PC-9 (cell line): ENCODE data around the gene RAB7B.

ENCODE experiments used
- CTCF ChIP-seq: fragments of 200-600 bp; sonication (generic); conservative IDR thresholded peaks from 2 replicates; pipeline ENCODE4 v1.6.1; 2017; ENCODE audit warnings: mixed run types, antibody characterized with exemption, mild to moderate bottlenecking, moderate library complexity
- EZH2 ChIP-seq: fragments of 200-600 bp; sonication (generic); IDR thresholded peaks from 2 replicates; pipeline ENCODE4 v1.8.0; 2017; ENCODE audit warnings: antibody characterized with exemption, low read depth

DNA sequence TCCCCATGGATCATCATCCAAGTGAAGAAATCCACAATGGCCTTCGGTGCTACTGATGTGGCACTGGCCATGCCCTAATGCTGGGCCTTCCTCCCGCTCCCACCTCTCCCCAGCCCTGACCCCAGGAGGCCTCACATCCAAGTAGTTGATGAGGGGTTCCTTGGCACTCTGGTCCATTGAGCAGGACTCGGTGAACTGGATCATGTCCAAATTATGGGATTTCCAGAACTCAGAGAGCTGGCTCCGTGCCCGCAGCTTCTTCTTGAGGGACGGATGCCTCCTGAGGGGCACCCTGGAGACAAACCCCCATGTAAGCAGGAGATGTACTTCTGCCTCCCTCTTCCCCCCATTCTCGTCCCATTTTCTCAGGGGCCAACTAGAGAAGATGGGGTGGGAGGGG, 19.6 kb upstream of the RAB7B start:
- no peak for TF ChIP-seq CTCF
- no peak for TF ChIP-seq EZH2
